Measurements from ENCODE around the gene VWA3B. TPM values are rescaled to one million over a fixed set of nuclear protein-coding genes. Genes with fewer than 3 reads are reported as not detected.
A peak's percentile ranks its signal among the peaks of the same experiment; 100 is the strongest.
"Not testable (repeated sequence)": the region's sequence is repeated elsewhere in the genome, so short reads cannot be mapped to it uniquely, and the experiment has no call there.

Gene VWA3B
- total RNA-seq, 1 experiment from 2014 or later = not detected

- peak; percentile 5 for DNase-seq (ENCODE audit: low read depth)
Observed at GRCh38 chr2:98088261-98088660, 1.3 kb downstream of the VWA3B start.

DNA sequence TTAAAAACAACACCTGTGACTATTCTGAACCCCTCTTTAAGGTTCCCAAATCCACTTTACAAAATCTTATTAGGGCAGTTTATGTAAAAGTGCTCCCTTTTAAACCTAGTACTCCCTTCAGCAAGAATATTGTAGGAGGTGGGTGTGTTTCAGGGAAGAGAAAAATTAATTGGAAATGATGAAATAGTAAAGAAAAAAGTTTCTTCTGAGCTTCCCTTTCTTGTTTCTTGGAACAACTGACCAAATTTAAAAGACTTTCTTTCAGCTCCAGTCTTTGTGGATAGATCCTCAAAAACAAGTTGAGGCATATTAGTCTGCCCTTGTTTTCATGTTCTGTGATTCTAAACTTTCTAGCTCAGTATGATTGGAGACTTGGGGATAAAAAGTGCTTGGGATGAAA, 3.0 kb downstream of the VWA3B start:
- DNase-seq (ENCODE audit: low read depth) = no peak

- DNase-seq (ENCODE audit: low read depth) = no peak
Observed at GRCh38 chr2:98090951-98091350, 4.0 kb downstream of the VWA3B start.

DNA sequence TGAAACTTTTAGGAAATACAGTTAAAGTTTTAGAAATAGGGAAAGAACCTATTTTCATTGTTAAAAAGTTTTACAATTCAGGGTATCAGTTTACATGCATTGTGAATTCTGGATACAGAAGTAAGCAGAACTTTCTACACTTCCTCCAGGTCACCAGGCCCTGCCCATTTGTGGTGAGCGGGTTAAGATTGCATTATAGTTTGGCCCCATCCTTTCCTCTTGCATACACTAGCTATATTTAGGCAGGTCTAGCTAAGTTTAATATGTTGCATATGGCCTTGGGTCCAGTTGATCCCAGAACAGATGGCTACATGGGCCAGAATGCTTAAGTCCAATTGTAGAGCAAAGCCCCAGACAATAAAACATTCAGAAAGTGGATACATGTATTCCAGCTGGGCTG, 4.8 kb downstream of the VWA3B start:
- no peak for DNase-seq (ENCODE audit: low read depth)

DNA sequence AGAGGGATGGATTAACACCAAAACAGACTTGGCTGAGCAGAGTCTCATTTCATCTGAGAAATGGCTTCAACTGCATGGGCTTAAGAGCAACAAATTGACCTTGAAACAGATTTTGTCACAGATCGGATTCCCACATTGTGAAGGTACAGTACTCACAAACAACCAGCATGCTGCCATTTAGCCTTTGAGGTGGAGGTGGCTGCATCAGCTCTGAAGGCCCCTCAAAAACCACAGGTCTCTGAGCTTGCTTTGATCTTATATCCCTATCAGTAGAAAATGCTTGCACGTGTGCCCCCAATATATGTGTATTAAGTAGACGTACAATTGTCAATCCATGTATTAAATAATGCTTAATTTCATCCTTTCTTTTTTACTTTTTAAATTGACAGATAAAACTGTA, 6.2 kb downstream of the VWA3B start:
- DNase-seq (ENCODE audit: low read depth) = no peak

DNA sequence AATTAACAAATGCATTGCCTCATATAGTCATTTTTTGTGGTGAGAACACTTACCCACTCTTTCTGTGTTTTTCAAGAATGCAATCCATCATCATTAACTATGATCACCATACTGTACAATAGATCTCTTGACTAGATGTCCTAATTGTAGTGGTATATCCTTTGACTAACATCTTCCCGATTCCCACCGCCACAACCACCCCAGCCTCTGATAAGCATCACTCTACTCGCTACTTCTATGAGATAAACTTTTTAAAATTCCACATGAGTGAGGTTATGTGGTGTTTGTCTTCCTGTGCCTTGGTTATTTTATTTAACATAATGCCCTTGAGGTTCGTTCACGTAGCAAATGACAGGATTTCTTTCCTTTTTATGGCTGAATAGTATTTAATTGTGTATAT, 6.6 kb downstream of the VWA3B start:
- DNase-seq (ENCODE audit: low read depth) = no peak

GRCh38 chr2:98099939-98100743, 13.2 kb downstream of the VWA3B start:
- DNase-seq (ENCODE audit: low read depth) = no peak

GRCh38 chr2:98102315-98102714, 15.3 kb downstream of the VWA3B start:
- not testable (repeated sequence) for DNase-seq (ENCODE audit: low read depth)

DNA sequence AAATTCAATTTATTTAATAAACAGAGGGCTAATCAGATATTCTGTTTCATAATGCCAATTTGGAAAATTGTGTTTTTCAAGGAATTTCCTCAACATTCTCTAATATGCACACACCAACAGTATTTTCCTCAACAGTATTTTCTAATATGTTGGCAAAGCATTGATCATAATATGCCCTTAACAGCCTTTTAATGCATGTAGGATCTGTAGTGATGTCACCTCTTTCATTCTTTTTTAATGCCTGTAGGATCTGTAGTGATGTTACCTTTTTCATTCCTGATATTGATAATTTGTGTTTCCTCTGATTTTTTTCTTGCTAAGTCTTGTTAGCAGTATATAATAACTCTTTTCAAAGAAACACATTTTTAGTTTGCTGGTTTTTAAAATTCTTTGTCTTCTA, 15.9 kb downstream of the VWA3B start:
- DNase-seq (ENCODE audit: low read depth) = no peak

DNA sequence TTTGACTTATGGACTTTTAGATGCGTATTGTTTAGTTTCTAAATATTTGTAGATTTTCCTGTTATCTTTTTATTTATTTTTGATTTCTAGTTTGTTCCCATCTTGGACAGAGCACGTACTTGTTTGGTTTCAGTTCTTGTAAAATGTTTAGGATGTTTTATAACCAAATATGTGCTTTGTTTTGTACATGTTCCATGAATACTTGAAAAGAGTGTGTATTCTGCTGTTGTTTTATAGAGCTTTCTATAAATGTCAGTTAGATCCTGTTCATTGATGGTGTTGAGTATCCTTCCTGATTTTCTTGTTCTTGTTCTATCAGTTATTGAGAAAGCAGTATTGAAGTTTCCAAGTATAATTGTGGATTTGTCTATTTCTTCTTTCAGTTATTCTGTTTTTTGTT, 21.1 kb downstream of the VWA3B start:
- DNase-seq (ENCODE audit: low read depth) = no peak

DNA sequence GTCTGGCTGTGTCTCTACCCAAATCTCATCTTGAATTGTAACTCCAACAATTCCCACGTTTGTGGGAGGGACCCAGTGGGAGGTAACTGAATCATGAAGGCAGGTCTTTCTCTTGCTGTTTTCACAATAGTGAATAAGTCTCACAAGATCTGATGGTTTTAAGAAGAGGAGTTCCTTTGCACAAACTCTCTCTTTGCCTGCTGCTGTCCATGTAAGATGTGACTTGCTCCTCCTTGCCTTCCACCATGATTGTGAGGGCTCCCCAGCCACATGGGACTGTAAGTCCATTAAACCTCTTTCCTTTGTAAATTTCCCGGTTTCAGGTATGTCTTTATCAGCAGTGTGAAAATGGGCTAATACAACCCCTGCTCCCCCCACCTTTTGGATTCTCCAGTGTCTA, 23.8 kb downstream of the VWA3B start:
- DNase-seq (ENCODE audit: low read depth) = no peak

DNA sequence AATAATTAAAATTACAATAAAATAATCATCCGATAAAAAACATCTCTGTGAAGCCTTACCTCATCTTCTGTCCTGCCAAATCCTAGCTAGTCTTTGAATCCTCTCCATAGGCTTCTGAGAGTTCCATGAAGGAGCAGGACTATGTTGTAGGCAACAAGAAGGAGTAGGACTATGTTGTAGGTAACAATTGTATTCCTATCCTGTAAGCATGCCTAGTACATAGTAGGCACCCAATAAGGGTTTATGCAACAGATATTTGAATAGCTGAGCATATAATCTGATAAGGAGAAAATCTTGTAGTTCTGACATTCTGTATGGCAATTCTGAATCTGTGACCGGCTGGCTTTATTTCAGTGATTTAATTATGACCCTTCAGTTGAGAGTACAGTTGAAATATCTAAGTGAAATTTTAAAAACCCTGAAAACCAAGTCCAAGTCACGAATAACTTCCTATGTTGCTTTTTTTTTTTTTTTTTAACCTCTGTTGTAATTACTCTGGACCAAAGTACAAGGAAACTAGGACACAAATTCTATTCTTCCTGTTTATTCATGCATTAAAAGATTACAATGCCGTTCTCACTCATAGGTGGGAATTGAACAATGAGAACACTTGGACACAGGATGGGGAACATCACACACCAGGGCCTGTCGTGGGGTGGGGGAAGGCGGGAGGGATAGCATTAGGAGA, 27.8 kb downstream of the VWA3B start:
- no peak for DNase-seq (ENCODE audit: low read depth)

DNA sequence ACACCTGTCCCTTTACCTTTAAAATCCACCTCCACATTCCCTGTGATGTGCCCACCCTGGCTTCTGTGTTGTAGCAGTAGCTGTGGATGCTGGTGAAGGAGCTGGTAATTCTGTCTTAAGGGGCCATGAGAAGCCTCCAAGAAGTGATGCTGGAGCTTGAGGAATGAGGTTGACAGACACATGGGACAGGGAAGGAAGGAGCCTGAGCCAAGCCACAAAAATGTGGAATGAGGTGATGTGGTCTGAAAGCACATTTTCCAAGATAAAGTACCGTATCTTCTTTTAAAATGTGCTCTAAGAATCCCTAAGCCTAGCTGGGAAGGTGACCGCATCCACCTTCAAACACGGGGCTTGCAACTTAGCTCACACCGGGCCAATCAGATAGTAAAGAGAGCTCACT, 31.2 kb downstream of the VWA3B start:
- peak; percentile 64 for DNase-seq (ENCODE audit: low read depth)

GRCh38 chr2:98118852-98119251, 31.9 kb downstream of the VWA3B start:
- DNase-seq (ENCODE audit: low read depth) = no peak

DNA sequence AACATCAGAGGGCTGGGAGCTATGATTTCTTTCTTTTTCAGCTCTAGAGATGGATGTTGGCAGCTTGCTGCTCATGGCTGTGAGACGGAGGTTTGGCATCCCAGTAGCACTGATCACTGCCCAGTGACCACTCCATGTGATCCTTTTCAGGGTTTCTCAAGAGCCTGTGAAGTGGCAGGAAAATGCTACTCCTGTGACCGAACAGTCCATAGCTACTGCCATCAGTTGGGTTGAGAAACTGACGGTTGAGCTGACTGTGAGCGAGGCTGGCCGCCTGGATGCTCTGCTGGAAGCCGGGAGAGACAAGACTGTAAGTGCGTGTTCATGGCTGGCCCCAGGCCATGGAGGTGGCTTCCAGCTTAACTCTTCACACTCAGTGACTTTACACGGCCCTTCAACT, 34.2 kb downstream of the VWA3B start:
- no peak for DNase-seq (ENCODE audit: low read depth)

- DNase-seq (ENCODE audit: low read depth) = no peak
Observed at GRCh38 chr2:98122524-98122923, 35.6 kb downstream of the VWA3B start.

- DNase-seq (ENCODE audit: low read depth) = no peak
Observed at GRCh38 chr2:98123286-98123685, 36.3 kb downstream of the VWA3B start.

DNA sequence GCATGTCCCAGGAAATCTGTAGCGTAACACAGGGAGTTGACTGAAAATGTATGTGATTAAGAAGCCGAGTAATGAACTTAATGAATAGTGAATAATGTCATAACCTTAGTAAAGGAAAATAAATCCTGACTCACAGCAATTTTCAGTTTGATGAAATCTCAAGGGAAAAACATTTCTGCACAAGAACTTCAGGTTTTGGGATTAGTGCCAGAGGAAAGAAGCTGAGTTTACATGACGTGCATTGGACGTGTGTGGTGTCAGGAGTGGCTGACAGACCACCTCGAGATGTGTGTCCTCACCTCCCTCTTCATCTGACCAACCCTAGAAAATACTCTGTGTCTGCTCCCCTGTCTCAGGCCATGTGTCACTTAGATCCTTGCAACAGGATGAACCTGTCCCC, 39.1 kb downstream of the VWA3B start:
- DNase-seq (ENCODE audit: low read depth) = no peak

DNA sequence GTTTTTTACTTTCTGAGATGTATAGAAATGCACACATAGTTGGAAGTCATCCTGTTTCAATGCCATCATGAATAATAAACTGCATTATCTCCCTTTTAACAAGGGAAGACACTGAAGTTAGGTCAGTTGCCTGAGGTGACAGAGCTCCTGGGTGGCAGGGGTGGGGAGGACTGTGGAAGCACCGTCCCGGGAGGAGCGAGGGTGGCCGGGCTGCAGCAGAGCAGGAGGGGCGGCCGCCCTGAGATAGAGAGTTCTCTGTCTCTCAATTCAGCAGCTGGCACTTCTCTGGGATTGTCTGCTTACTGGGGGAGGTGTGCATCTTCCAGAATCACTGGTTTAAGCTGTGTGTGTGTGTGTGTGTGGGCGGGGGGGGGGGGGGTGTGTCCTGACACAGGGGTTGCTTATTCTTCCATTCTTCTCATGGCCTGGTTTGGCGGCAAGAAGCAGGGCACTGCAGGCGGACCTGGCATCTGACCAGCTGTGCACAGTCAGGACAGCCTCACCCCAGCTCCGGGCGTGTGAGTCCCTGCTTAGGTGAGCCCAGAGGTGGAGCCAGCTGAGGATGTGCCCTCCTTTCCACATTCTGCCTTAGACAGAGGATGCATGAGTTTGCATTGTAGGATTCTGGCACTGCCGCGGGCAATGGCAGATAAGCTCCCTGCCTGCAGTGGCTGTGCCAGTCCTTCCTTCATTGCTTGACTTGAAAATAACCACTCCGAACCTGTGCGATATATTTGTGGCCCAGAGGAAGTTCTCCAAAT, 40.4 kb downstream of the VWA3B start:
- no peak for DNase-seq (ENCODE audit: low read depth)

- DNase-seq (ENCODE audit: low read depth) = no peak
Observed at GRCh38 chr2:98128556-98129109, 41.7 kb downstream of the VWA3B start.

- DNase-seq (ENCODE audit: low read depth) = not testable (repeated sequence)
Observed at GRCh38 chr2:98130073-98130472, 43.1 kb downstream of the VWA3B start.
